GM19467 (cell line): ENCODE data around the gene PSTK.

Source experiments
- ATAC-seq: cut with Tn5 transposase; IDR thresholded peaks from one replicate; pipeline ENCODE4 v1.9.1; 2021; ENCODE audit warnings: mild to moderate bottlenecking, moderate library complexity; ENCODE audit not compliant: unreplicated experiment

Gene PSTK

GRCh38 chr10:123019264-123019663, 39.1 kb downstream of the PSTK start:
- no peak for ATAC-seq

- ATAC-seq = no peak
Observed at GRCh38 chr10:123019941-123020703, 39.9 kb downstream of the PSTK start.

GRCh38 chr10:123021517-123021916, 41.3 kb downstream of the PSTK start:
- ATAC-seq = no peak

- ATAC-seq = no peak
Observed at GRCh38 chr10:123024540-123024939, 44.3 kb downstream of the PSTK start.

GRCh38 chr10:123026302-123026701, 46.1 kb downstream of the PSTK start:
- ATAC-seq = no peak

GRCh38 chr10:123027861-123028260, 47.7 kb downstream of the PSTK start:
- ATAC-seq = no peak

- no peak for ATAC-seq
Observed at GRCh38 chr10:123031124-123031523, 50.9 kb downstream of the PSTK start.

GRCh38 chr10:123034332-123034731, 54.1 kb downstream of the PSTK start:
- no peak for ATAC-seq

GRCh38 chr10:123035467-123036086, 55.4 kb downstream of the PSTK start:
- ATAC-seq = no peak

GRCh38 chr10:123038782-123039631, 58.8 kb downstream of the PSTK start:
- ATAC-seq = no peak

GRCh38 chr10:123039632-123039930, 59.4 kb downstream of the PSTK start:
- no peak for ATAC-seq
